ENCODE data around the gene SDCCAG8.

The SDCCAG8 gene

DNA sequence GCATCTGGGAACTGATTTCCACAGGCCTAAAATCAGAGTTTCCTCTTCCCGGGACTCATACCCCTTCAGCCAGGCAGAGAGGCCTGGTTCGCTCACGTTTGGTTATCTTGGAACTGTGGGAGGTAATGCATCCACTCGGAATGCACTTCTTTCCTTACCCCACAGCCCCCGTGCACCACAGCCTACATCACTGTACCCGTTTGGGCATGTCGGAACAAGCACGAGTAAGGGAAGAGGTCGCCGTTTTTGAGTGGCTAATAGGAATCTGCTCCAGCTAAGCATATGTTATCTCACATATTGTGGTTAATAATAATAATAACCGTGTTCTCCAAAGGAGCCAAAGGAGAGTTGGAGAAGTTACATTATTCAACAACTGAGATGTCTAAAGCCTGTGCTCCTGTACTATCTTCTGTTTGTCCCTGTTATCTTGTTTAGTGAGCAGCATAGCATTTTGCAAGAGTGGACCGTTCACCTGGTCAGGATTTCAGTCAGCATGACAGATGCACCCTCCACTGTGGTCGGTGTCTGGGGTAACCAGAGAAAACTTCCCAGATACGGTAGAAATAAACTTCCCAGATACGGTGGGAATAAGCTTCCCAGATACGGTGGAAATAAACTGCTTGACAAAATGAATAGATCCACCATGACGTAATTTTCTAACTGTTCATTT is 198.6 kb downstream of the SDCCAG8 start:
- no peak overlapping the region for H3K27ac ChIP-seq
- TF ChIP-seq, protein P1, sequence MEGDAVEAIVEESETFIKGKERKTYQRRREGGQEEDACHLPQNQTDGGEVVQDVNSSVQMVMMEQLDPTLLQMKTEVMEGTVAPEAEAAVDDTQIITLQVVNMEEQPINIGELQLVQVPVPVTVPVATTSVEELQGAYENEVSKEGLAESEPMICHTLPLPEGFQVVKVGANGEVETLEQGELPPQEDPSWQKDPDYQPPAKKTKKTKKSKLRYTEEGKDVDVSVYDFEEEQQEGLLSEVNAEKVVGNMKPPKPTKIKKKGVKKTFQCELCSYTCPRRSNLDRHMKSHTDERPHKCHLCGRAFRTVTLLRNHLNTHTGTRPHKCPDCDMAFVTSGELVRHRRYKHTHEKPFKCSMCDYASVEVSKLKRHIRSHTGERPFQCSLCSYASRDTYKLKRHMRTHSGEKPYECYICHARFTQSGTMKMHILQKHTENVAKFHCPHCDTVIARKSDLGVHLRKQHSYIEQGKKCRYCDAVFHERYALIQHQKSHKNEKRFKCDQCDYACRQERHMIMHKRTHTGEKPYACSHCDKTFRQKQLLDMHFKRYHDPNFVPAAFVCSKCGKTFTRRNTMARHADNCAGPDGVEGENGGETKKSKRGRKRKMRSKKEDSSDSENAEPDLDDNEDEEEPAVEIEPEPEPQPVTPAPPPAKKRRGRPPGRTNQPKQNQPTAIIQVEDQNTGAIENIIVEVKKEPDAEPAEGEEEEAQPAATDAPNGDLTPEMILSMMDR (IDR thresholded peaks at IDR 0.05), result no peak

DNA sequence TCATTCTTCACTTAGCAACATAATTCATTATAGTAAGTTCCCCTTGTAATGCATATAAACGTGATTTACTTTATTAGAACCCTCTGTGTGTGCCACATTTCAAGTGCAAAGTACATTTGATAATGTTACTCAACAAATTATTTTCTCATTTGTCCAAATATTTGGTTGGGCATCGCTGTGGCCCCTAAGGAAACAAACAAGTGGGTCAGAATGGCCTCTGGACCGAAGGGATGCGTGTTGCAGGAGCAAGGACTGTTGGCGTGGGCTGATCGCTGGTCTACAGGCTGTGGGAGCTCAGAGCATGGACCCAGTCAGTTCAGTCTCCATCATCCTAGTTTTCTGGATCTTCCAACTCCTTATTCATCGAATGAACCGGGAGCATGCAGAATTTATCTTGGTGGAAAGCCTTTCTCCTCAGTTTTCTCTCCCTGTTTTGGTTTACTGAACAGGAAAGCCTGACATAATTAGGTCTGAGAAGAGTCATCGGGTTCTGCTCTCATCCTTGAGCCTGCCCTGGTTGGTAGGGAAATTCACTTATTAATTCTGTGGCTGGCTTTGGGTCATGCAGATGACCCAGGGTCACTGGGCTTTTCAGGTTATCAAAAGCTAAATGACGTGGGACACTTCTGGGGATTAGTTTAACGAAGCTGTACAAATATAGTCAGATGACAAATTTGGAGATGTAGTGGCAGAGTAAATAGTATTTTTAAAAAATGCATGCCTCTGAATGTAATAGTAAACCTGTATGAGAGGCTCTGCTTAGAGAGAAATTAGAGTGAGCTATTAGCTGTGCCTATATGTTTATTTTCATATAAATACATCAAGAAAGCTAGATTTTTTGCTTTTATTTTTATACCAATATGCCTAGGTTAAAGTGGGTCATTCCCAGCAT is 200.2 kb downstream of the SDCCAG8 start:
- no peak for TF ChIP-seq ZFX (IDR thresholded peaks at IDR 0.05; ENCODE audit: borderline replicate concordance)
- TF ChIP-seq, protein P1 (IDR thresholded peaks at IDR 0.05), result no peak

DNA sequence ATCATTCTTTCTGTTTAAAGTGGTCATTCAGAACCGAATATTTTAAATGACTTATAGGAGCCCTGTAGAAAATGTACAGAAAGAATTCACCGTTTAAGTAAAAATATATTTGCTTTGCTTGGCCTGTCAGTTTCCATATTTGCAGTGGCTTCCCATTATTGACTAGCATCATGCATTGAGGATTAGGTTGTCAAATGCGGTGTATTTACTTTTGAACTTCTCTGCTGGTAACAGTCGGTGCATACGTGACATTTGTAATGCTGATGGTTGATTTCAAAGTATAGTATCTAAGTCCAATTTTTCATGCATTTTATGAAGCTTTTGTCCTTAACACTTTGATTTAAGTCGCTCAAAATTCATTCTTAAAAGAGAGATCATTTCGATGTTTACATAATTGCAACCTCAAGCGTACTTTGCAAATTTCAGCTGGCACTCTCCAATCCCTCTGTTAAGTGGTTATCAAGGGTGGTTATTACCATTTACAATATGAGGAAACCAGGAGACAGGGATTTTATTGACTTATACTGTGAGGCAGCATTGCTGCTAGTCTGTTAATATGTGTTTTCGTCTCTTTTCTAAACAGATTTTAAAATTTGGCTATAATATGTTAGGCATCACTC is 201.6 kb downstream of the SDCCAG8 start:
- no peak overlapping the region for H3K27ac ChIP-seq
- TF ChIP-seq ZFX (IDR thresholded peaks at IDR 0.05; ENCODE audit: borderline replicate concordance), result no peak
- TF ChIP-seq, protein P1 (IDR thresholded peaks at IDR 0.05), result no peak

More for the DNA sequence above, 200.2 kb downstream of the SDCCAG8 start:
- no peak overlapping the region for H3K27ac ChIP-seq

DNA sequence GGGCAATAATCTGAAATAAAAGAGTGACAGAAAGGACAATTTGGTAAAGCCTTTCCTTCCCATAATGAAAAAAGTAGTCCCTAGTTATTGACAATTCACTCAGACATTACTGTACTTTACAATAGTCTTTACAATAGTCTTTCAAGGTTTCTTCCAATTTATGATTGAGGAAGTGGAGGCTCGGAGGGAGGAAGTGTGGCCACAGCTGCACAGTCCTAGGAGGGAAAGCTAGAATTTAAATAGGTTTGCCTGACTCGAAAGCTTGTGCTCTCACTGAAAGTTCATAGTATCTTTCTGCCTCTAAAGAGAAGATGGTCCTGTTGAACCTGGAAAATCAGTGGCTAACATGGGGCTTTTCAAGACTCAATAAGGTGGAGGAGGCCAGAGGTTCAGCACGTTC is 203.2 kb downstream of the SDCCAG8 start:
- no peak for TF ChIP-seq ZFX (IDR thresholded peaks at IDR 0.05; ENCODE audit: borderline replicate concordance)
- TF ChIP-seq, protein P1 (IDR thresholded peaks at IDR 0.05), result no peak
- no peak overlapping the region for H3K27ac ChIP-seq

DNA sequence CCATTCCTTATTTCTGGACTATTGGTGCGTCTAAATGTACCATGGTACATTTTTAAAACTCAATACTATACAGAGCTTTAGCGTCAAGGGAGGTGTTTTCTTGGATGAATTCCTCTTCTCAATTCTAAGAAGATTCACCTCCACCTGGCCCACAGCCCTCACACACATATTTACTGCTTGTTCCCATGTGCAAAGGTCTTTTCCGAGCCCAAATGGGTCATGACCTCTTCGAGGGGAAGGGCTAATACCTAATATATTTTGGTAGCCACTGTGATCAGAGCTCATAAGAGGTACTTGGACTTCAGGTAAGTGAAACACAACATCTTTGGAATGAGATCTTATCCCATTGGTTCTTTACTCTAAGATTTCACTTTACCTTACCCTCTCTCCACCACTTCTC is 205.9 kb downstream of the SDCCAG8 start:
- H3K27ac ChIP-seq, result no peak overlapping the region
- no peak for TF ChIP-seq ZFX (IDR thresholded peaks at IDR 0.05; ENCODE audit: borderline replicate concordance)
- TF ChIP-seq, protein P1 (IDR thresholded peaks at IDR 0.05), result no peak

DNA sequence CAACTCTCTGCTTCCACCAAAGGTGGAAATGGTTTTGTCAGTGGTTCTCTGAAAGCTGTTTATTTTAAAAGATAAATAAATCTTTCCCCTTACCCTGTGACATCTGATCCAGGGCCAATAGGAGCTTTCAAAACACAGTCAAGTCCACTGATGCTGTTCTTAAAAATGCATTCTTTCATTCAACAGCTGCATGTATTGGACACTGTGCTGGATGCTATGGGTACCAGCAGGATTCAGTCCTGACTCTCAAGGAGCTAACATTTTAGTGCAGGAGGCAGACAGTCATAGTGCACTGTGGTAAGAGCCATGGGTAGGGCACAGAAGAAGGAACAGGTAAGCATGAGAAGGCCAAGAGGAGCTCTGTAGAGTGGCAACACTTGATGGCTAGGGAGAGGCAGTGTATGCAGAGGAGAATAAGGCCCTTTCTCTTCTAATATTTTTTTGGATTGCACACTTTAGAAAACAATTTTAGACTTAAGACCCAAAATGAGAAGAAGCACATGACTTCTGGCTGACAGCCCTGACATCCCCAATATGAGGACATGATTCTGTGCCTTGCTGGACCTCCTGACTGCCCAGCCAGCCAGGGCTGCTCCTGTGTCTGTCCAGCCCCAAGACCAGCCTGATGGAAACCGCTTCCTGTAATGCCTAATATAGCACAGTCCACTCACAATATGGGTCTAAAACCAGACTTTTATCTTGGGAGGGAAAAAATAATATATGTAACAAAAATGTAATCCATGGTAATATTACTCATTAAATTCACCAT is 207.3 kb downstream of the SDCCAG8 start:
- H3K27ac ChIP-seq, result no peak overlapping the region

More for the DNA sequence above, 207.3 kb downstream of the SDCCAG8 start:
- TF ChIP-seq ZFX (IDR thresholded peaks at IDR 0.05; ENCODE audit: borderline replicate concordance), result no peak
- TF ChIP-seq, protein P1 (IDR thresholded peaks at IDR 0.05), result no peak
